Measurements from ENCODE around the gene RSPH9.
A peak's percentile ranks its signal among the peaks of the same experiment; 100 is the strongest.

The RSPH9 gene

DNA sequence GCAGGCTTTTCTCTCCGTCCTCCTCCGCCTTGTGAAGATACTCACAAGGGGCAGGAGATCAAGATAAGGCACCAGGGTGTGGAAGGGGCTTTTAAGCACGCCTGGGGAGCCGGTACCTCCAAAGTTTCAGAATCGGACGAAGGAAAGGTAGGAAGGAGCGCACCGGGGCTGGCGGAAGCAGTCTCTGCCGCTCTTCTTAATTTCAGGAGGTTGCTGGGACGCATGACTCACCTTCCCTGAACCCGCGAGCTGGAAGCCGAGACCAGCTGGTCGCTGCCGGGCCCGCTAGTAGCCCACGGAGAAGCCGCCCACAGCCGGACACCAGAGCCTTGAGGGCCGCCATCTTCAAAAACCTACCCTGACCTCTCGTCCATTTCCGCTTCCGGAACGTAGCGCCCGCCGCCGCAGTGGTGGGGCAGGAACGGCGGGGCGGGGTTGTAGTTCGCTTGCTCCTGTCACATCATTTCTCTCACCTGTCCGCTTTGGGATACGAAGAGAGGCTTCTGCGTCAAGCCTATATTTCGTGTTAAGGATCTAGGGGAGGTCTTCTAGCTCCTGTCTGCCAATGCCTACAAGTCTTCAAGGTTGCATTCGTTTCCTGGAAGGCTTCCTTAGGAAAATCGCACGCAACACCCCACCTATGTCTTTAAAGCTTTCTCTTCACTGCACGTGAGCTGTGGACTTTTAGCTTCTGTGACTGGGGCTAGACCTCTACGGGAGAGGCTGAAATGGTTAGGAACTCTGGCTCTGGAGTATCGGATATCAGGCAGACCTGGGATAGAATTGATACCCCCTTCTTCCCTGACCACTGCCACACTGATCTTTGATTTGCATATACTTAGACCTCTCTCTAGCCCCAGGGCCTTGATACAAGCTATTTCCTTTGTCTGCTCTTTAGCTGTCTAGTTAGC is 42.9 kb downstream of the RSPH9 start, which contains the start of gene MRPS18A:
TSS of gene MRPS18A (minus strand) at position 355 of the 911 bp plus-strand sequence. CDS start at position 343, 12 bp downstream.
- Histone ChIP-seq H3K79me2 (ENCODE audit: insufficient read depth, low read depth) (peaks cover 40% of the 10 kb centered on the region), H2AFZ (ENCODE audit: low read depth) (peak within 1 kb of the TSS; percentile 94), H4K20me1 (ENCODE audit: insufficient read depth) (no peaks in the 10 kb centered on the region; the same call in 1 of the 2 replicates), H3K4me1 (ENCODE audit: low read depth, poor library complexity, severe bottlenecking) (peaks cover 43% of the 10 kb centered on the region), H3K4me3 (IDR thresholded peaks at IDR 0.05; ENCODE audit: insufficient read depth, low read depth, low read length) (no peak within 1 kb of the TSS), H3K27me3 (ENCODE audit: insufficient read depth, low read depth) (no peaks in the 10 kb centered on the region), H3K27ac (peak within 1 kb of the TSS; percentile 35), H3K4me2 (peak within 1 kb of the TSS; percentile 91), H3K36me3 (ENCODE audit: insufficient read depth) (no peaks in the 10 kb centered on the region), H3K9ac (peak within 1 kb of the TSS; percentile 73)
- no peak for TF ChIP-seq CTCF (conservative IDR thresholded peaks at IDR 0.05; ENCODE audit: low read depth, low read length)

DNA sequence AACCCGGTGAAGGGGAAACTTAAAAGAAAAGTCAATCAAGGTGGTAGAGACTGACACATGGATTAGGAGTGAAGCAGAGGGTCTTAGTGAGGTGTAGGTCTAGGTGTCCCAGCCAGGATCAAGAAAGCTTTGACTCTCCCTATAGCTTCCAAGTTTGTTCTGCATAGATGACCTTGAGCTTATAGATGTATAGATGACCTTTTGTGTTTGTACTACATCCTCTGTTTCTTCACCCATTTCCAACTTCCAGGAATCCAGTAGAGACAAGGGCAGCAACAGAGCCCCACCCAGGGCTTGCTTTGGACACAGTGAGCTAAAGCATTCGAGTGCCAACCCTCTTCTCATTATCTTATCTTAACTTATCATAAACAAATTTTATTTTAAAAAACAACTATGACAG is 44.6 kb downstream of the RSPH9 start:
- TF ChIP-seq CTCF (conservative IDR thresholded peaks at IDR 0.05; ENCODE audit: low read depth, low read length), result no peak
- no peak overlapping the region for H3K4me2 ChIP-seq
- no peaks in the 10 kb centered on the region for H3K27me3 ChIP-seq (ENCODE audit: insufficient read depth, low read depth)

DNA sequence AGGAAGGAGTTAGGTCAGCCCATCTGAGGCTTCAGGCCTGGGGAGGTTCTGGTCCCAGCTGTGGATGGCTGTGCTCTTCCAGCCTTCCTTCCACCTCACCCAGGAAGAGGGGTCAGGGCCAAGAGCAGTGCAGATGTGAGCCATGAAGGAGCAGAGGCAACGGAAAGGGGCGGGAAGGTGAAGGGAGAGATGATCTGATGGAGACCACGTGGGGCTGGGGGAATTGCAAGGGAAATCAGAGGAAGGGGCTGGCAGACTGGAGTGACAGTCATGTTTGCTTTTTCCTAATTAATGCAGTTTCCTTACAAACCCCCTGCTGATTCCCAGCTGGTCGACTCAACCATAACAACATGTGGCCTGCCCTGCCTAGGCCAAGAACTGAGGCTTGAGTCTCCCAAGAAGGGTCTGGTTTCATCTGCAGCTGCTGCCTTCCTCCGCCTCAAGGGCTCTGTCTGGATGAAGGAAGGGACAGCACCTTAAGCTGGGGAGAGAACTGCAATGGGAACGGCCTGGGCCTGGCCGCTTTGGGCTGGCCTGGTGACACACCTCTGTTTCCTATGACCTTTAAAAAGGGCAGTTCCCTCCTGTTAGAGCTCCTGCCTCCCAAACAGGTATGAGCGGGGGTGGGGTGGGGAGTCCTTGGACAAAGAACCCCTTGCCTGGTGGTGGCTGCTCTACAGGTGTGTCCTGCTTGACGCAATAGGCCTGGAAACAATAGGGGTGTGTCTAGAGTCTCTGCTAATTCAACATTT is 50.6 kb downstream of the RSPH9 start:
- no peak for TF ChIP-seq CTCF (conservative IDR thresholded peaks at IDR 0.05; ENCODE audit: low read depth, low read length)
- H3K4me2 ChIP-seq, result no peak overlapping the region
- H3K79me2 ChIP-seq (ENCODE audit: insufficient read depth, low read depth), result no peaks in the 10 kb centered on the region
- no peak overlapping the region for H3K9ac ChIP-seq
- H3K4me1 ChIP-seq (ENCODE audit: low read depth, poor library complexity, severe bottlenecking), result no peaks in the 10 kb centered on the region
- H3K27ac ChIP-seq, result no peak overlapping the region
- no peaks in the 10 kb centered on the region for H4K20me1 ChIP-seq (ENCODE audit: insufficient read depth)
- H3K27me3 ChIP-seq (ENCODE audit: insufficient read depth, low read depth), result no peaks in the 10 kb centered on the region
- H3K4me3 ChIP-seq (IDR thresholded peaks at IDR 0.05; ENCODE audit: insufficient read depth, low read depth, low read length), result no peak overlapping the region
- H2AFZ ChIP-seq (ENCODE audit: low read depth), result no peak overlapping the region
- no peaks in the 10 kb centered on the region for H3K36me3 ChIP-seq (ENCODE audit: insufficient read depth)

More for the DNA sequence above, 44.6 kb downstream of the RSPH9 start:
- Histone ChIP-seq H3K27ac (no peak overlapping the region), H4K20me1 (ENCODE audit: insufficient read depth) (no peaks in the 10 kb centered on the region), H3K9ac (no peak overlapping the region), H2AFZ (ENCODE audit: low read depth) (no peak overlapping the region), H3K4me1 (ENCODE audit: low read depth, poor library complexity, severe bottlenecking) (peaks cover 33% of the 10 kb centered on the region), H3K79me2 (ENCODE audit: insufficient read depth, low read depth) (peaks cover 29% of the 10 kb centered on the region), H3K4me3 (IDR thresholded peaks at IDR 0.05; ENCODE audit: insufficient read depth, low read depth, low read length) (no peak overlapping the region), H3K36me3 (ENCODE audit: insufficient read depth) (no peaks in the 10 kb centered on the region)

GRCh38 chr6:43695967-43696291 is 51.1 kb downstream of the RSPH9 start:
- no peak overlapping the region for H3K4me3 ChIP-seq (IDR thresholded peaks at IDR 0.05; ENCODE audit: insufficient read depth, low read depth, low read length)
- no peak for TF ChIP-seq CTCF (conservative IDR thresholded peaks at IDR 0.05; ENCODE audit: low read depth, low read length)
- H3K79me2 ChIP-seq (ENCODE audit: insufficient read depth, low read depth), result no peaks in the 10 kb centered on the region
- H3K27me3 ChIP-seq (ENCODE audit: insufficient read depth, low read depth), result no peaks in the 10 kb centered on the region
- no peaks in the 10 kb centered on the region for H4K20me1 ChIP-seq (ENCODE audit: insufficient read depth)
- no peaks in the 10 kb centered on the region for H3K36me3 ChIP-seq (ENCODE audit: insufficient read depth)
- H3K27ac ChIP-seq, result no peak overlapping the region
- H3K4me1 ChIP-seq (ENCODE audit: low read depth, poor library complexity, severe bottlenecking), result no peaks in the 10 kb centered on the region
- H3K9ac ChIP-seq, result no peak overlapping the region
- no peak overlapping the region for H2AFZ ChIP-seq (ENCODE audit: low read depth)
- H3K4me2 ChIP-seq, result no peak overlapping the region
